Mucosa of descending colon (tissue), 3 donors: ENCODE results near the gene SNAP91. TPM values are rescaled to one million over a fixed set of nuclear protein-coding genes. Genes with fewer than 3 reads are reported as not detected.
A peak's percentile ranks its signal among the peaks of the same experiment; 100 is the strongest.
"Not testable (repeated sequence)": the region's sequence is repeated elsewhere in the genome, so short reads cannot be mapped to it uniquely, and the experiment has no call there.

Experiments
- ATAC-seq: fragments of 200-7000 bp; cut with Tn5 transposase; one replicate; pipeline ENCODE4 v1.9.1; 2020; ENCODE audit warnings: mild to moderate bottlenecking, moderate library complexity
- DNase-seq, 3 donors: peaks; one replicate each; pipeline ENCODE4 v3.0.0-alpha.2; 2020
- H3K36me3 ChIP-seq: fragments of 200-600 bp; one replicate; pipeline ENCODE4 v1.8.0; 2021; ENCODE audit warnings: low read depth, mild to moderate bottlenecking
- H3K4me1 ChIP-seq: fragments of 200-600 bp; one replicate; pipeline ENCODE4 v1.8.0; 2021; ENCODE audit warnings: low read depth, mild to moderate bottlenecking
- H3K4me3 ChIP-seq: fragments of 200-600 bp; one replicate; pipeline ENCODE4 v1.8.0; 2021; ENCODE audit warnings: mild to moderate bottlenecking
- H3K9me3 ChIP-seq: fragments of 200-600 bp; one replicate; pipeline ENCODE4 v1.8.0; 2021; ENCODE audit warnings: mild to moderate bottlenecking
- CTCF ChIP-seq: fragments of 200-600 bp; IDR thresholded peaks from one replicate; pipeline ENCODE4 v1.8.0; 2022; ENCODE audit warnings: antibody characterized with exemption, mild to moderate bottlenecking
- intact Hi-C, 2 donors: fragments of 100-400 bp; cut with DNase I in 1 of 2; cut with micrococcal nuclease in 1 of 2; formaldehyde crosslinking; loops; one replicate each; pipeline versions ENCODE4 v1.11.0 to v1.11.1; 2022; cut with DNase I, micrococcal nuclease
- long read RNA-seq, 2 donors: library from polyadenylated mRNA; unstranded; transcript quantifications; one replicate each; pipeline ENCODE4 v2.0.0, GENCODE V29; 2019 to 2021
- total RNA-seq, 3 donors: library from RNA; stranded (reverse); fragmentation: NEBNext Ultra II Directional in 2 of 3; extraction: Animal tissue kit (Norgen Biotek cat#: 25700) in 2 of 3; gene quantifications; one replicate each; pipeline versions ENCODE4 v1.2.1 to v1.2.4, GENCODE V29; 2021 to 2023
- donor health status: DM: no; HTN: no; CAD: no; lungs with moderate emphysema.
- donor health status: DM: no; HTN: no; CAD: no.
- donor health status: DM: no; HTN: yes; CAD: no.

Gene SNAP91, protein sequence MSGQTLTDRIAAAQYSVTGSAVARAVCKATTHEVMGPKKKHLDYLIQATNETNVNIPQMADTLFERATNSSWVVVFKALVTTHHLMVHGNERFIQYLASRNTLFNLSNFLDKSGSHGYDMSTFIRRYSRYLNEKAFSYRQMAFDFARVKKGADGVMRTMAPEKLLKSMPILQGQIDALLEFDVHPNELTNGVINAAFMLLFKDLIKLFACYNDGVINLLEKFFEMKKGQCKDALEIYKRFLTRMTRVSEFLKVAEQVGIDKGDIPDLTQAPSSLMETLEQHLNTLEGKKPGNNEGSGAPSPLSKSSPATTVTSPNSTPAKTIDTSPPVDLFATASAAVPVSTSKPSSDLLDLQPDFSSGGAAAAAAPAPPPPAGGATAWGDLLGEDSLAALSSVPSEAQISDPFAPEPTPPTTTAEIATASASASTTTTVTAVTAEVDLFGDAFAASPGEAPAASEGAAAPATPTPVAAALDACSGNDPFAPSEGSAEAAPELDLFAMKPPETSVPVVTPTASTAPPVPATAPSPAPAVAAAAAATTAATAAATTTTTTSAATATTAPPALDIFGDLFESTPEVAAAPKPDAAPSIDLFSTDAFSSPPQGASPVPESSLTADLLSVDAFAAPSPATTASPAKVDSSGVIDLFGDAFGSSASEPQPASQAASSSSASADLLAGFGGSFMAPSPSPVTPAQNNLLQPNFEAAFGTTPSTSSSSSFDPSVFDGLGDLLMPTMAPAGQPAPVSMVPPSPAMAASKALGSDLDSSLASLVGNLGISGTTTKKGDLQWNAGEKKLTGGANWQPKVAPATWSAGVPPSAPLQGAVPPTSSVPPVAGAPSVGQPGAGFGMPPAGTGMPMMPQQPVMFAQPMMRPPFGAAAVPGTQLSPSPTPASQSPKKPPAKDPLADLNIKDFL
- total RNA-seq = 1 to 10 TPM in 1 of 3 donors, under 1 TPM in 2; 0.29 to 3.5 (median 0.49) TPM
- long read RNA-seq, donor 1, partial matches to known transcripts = 0 of 3 reads
- long read RNA-seq, donor 1, other reads (novel, unspliced or antisense) = 3 of 3 reads
- long read RNA-seq, donor 2 = 0 reads

DNA sequence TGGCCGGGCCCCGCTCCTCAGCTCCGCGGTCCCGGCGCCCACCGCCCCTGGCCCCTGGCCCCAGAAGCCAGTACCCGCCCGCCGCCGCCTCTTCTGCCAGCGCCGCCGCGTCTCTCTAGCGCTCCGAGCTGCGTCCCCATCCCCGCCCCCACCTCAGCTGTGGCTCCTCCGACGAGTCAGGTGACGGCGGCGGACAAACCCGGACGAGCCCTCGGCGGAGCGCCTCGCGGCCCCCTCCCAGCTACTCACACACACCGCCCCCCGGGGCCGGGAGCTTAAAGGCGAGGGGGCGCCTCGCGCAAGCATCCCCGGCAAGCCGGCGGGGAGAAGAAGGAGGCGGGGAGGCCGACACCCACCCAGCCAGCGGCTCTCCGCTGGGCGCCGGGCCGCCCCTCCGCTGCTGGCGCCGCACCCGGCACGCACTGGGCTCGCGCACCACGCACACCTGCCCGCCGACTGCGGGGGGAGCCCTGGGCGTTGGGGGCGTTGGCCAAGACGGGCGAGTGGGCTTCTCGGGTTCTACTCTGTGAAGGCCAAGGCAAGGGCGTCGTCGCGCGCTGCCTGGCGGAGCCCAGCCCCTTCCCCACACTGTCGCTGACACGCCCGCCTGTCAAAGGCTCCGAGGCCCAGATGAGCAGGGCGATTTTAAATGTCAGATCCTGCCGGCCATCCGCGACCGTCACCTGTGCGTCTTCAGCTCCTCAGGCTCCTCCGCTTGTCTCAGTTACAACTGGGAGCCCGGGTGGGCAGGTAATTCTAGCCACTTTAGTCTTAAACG lies at the start of gene SNAP91:
SNAP91 (minus strand) TSS at position 132 of the 778 bp plus-strand sequence. CDS start 1,174 bp downstream, outside the sequence.
- DNase-seq (peak in 1 of 3 donors; percentile 43), ATAC-seq (peak; percentile 26)
- intact Hi-C loops = no loop called here
- no peaks in the 10 kb centered on the region for H3K9me3 ChIP-seq
- peaks cover 3% of the 10 kb centered on the region for H3K4me1 ChIP-seq
- H3K36me3 ChIP-seq = no peaks in the 10 kb centered on the region
- no peak for TF ChIP-seq CTCF
- H3K4me3 ChIP-seq = no peak within 1 kb of the TSS

DNA sequence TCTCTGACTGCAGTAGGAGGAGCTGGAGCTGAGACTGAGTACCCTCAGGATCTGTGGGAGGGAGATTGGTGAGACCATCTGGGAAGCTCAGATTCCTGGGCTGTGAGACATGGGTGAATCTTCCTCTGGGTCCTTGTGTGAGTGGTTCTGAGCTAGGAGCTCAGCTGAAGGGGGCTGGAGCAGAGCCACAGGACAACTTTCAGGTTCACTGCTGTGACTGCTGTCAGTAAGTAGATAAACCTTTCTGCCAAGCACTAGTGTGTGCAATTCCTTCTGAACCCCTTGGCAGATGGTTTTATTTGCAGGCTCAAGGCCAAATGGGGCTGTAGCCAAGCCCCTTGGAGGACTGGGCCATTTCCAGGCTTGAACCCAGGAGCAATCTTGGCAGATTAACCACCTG lies 49.6 kb upstream of the SNAP91 start:
- Histone ChIP-seq H3K9me3 (peaks cover 24% of the 10 kb centered on the region), H3K4me1 (no peaks in the 10 kb centered on the region), H3K36me3 (no peaks in the 10 kb centered on the region), H3K4me3 (no peak overlapping the region)
- intact Hi-C loops = no loop called here
- TF ChIP-seq CTCF = no peak
- ATAC-seq (no peak), DNase-seq (no peak)

- intact Hi-C loops = no loop called here
- Histone ChIP-seq H3K36me3 (no peaks in the 10 kb centered on the region), H3K4me3 (no peak overlapping the region), H3K4me1 (no peaks in the 10 kb centered on the region), H3K9me3 (peaks cover 24% of the 10 kb centered on the region)
- ATAC-seq (no peak), DNase-seq (no peak)
- no peak for TF ChIP-seq CTCF
Measured at GRCh38 chr6:83757021-83757420, 48.1 kb upstream of the SNAP91 start.

DNA sequence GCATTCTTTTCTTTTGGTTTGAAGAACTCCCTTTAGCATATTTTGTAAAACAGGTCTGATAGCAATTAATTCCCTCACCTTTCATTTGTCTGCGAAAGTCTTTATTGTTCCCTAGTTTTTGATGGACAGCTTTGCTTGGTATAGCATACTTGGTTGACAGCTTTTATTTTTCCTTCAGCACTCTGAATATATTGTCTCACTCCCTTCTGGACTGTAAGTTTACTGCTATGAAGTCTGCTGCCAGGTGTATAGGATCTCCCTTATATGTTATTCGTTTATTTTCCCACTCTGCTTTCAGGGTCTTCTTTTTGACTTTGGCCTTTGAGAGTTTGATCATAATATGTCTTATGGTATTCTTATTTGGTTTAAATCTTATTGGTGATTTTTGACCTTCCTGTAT lies 47.7 kb upstream of the SNAP91 start:
- TF ChIP-seq CTCF = no peak
- ATAC-seq (no peak), DNase-seq (no peak)
- intact Hi-C loops = no loop called here
- Histone ChIP-seq H3K9me3 (peaks cover 24% of the 10 kb centered on the region), H3K36me3 (no peaks in the 10 kb centered on the region), H3K4me1 (no peaks in the 10 kb centered on the region), H3K4me3 (no peak overlapping the region)

- intact Hi-C loops, H3K4me3 ChIP-seq, DNase-seq, H3K4me1 ChIP-seq, ATAC-seq, H3K36me3 ChIP-seq: not testable (repeated sequence)
- peaks cover 22% of the 10 kb centered on the region for H3K9me3 ChIP-seq
Measured at GRCh38 chr6:83752375-83752774, 43.5 kb upstream of the SNAP91 start.
